SK-N-SH treated with all-trans-retinoic acid at 6 μM for 48 hours (cell line): ENCODE data around the gene ARAP3.

Experiments
- ATAC-seq: fragments of 200-7000 bp; cut with Tn5 transposase; 3 replicates; pipeline ENCODE4 v1.9.1; 2020; ENCODE audit warnings: mild to moderate bottlenecking, moderate library complexity
- ARNTL ChIP-seq: fragments of 450-650 bp; formaldehyde crosslinking; IDR thresholded peaks from 2 replicates; pipeline ENCODE4 v1.5.0; 2020; ENCODE audit warnings: low read depth, mild to moderate bottlenecking, moderate library complexity, borderline replicate concordance
- BACH2 ChIP-seq: fragments of 250-450 bp; sonication (Bioruptor Pico); IDR thresholded peaks from 2 replicates; pipeline ENCODE4 v1.9.0; 2021; ENCODE audit warnings: mild to moderate bottlenecking, borderline replicate concordance
- CREB5 ChIP-seq: fragments of 250-450 bp; sonication (Bioruptor Pico); IDR thresholded peaks from 2 replicates; pipeline ENCODE4 v1.5.1; 2020; ENCODE audit warnings: low read depth, mild to moderate bottlenecking, moderate library complexity
- CSDC2 ChIP-seq: fragments of 250-450 bp; sonication (Bioruptor Pico); IDR thresholded peaks from 2 replicates; pipeline ENCODE4 v1.5.0; 2020; ENCODE audit warnings: mild to moderate bottlenecking, moderate library complexity
- CSRNP3 ChIP-seq: fragments of 250-450 bp; sonication (Bioruptor Pico); IDR thresholded peaks from 2 replicates; pipeline ENCODE4 v1.5.1; 2021; ENCODE audit warnings: mild to moderate bottlenecking, moderate library complexity
- ESRRG ChIP-seq: fragments of 250-450 bp; sonication (Bioruptor Pico); IDR thresholded peaks from 2 replicates; pipeline ENCODE4 v1.6.1; 2021; ENCODE audit warnings: mild to moderate bottlenecking
- GLIS3 ChIP-seq: fragments of 250-450 bp; sonication (Bioruptor Pico); IDR thresholded peaks from 2 replicates; pipeline ENCODE4 v1.5.0; 2020; ENCODE audit warnings: mild to moderate bottlenecking, moderate library complexity
- ISL1 ChIP-seq: fragments of 250-450 bp; sonication (Bioruptor Pico); IDR thresholded peaks from 2 replicates; pipeline ENCODE4 v2.1.2; 2022; ENCODE audit warnings: mild to moderate bottlenecking, moderate library complexity
- OSR1 ChIP-seq: fragments of 250-450 bp; sonication (Bioruptor Pico); IDR thresholded peaks from 2 replicates; pipeline ENCODE4 v1.8.0; 2022; ENCODE audit warnings: moderate library complexity, mild to moderate bottlenecking, inconsistent platforms
- PATZ1 ChIP-seq: fragments of 250-450 bp; sonication (Bioruptor Pico); IDR thresholded peaks from 2 replicates; pipeline ENCODE4 v1.8.0; 2020; ENCODE audit warnings: mild to moderate bottlenecking, moderate library complexity, borderline replicate concordance
- POU6F1 ChIP-seq: fragments of 250-450 bp; sonication (Bioruptor Pico); IDR thresholded peaks from 2 replicates; pipeline ENCODE4 v1.8.0; 2021; ENCODE audit warnings: low read depth, mild to moderate bottlenecking, moderate library complexity, borderline replicate concordance
- PPARA ChIP-seq: fragments of 250-450 bp; sonication (Bioruptor Pico); IDR thresholded peaks from 2 replicates; pipeline ENCODE4 v1.5.0; 2020; ENCODE audit warnings: mild to moderate bottlenecking, borderline replicate concordance
- RARB ChIP-seq: fragments of 250-450 bp; sonication (Bioruptor Pico); IDR thresholded peaks from 2 replicates; pipeline ENCODE4 v1.8.0; 2021; ENCODE audit warnings: mild to moderate bottlenecking, moderate library complexity
- SNAI2 ChIP-seq: fragments of 250-450 bp; sonication (Bioruptor Pico); IDR thresholded peaks from 2 replicates; pipeline ENCODE4 v1.5.0; 2020; ENCODE audit warnings: mild to moderate bottlenecking, moderate library complexity
- TCF4 ChIP-seq: fragments of 250-450 bp; sonication (Bioruptor Pico); IDR thresholded peaks from 2 replicates; pipeline ENCODE4 v1.8.0; 2021; ENCODE audit warnings: mild to moderate bottlenecking, moderate library complexity, borderline replicate concordance
- TOX ChIP-seq: fragments of 250-450 bp; sonication (Bioruptor Pico); IDR thresholded peaks from 2 replicates; pipeline ENCODE4 v1.8.0; 2021; ENCODE audit warnings: mild to moderate bottlenecking, moderate library complexity, borderline replicate concordance
- TSHZ2 ChIP-seq: fragments of 250-450 bp; sonication (Bioruptor Pico); IDR thresholded peaks from 2 replicates; pipeline ENCODE4 v1.5.0; 2020; ENCODE audit warnings: mild to moderate bottlenecking, moderate library complexity
- ZC3H10 ChIP-seq: fragments of 250-450 bp; sonication (Bioruptor Pico); IDR thresholded peaks from 2 replicates; pipeline ENCODE4 v1.5.1; 2021; ENCODE audit warnings: mild to moderate bottlenecking, moderate library complexity
- ZFP3 ChIP-seq: fragments of 250-450 bp; sonication (Bioruptor Pico); IDR thresholded peaks from 2 replicates; pipeline ENCODE4 v1.5.0; 2020; ENCODE audit warnings: mild to moderate bottlenecking, moderate library complexity
- ZFP30 ChIP-seq: fragments of 450-650 bp; formaldehyde crosslinking; IDR thresholded peaks from 2 replicates; pipeline ENCODE4 v1.5.0; 2022; ENCODE audit warnings: mild to moderate bottlenecking, moderate library complexity
- ZNF70 ChIP-seq: fragments of 450-650 bp; formaldehyde crosslinking; IDR thresholded peaks from 2 replicates; pipeline ENCODE4 v1.5.0; 2020; ENCODE audit warnings: mild to moderate bottlenecking, moderate library complexity
- ZNF8 ChIP-seq: fragments of 450-650 bp; formaldehyde crosslinking; IDR thresholded peaks from 2 replicates; pipeline ENCODE4 v1.5.0; 2020; ENCODE audit warnings: mild to moderate bottlenecking, moderate library complexity

The ARAP3 gene

GRCh38 chr5:141632650-141633049, 49.4 kb downstream of the ARAP3 start:
- no peak for ATAC-seq
- TF ChIP-seq TSHZ2 (CRISPR knock-in tag) (no peak), ISL1 (CRISPR knock-in tag) (no peak), SNAI2 (CRISPR knock-in tag) (no peak), CSRNP3 (CRISPR knock-in tag) (no peak), CSDC2 (CRISPR knock-in tag) (no peak), TOX (no peak), CREB5 (CRISPR knock-in tag) (no peak), GLIS3 (CRISPR knock-in tag) (no peak), PATZ1 (CRISPR knock-in tag) (no peak), ZC3H10 (CRISPR knock-in tag) (no peak), ESRRG (CRISPR knock-in tag) (no peak), ZFP30 (no peak), POU6F1 (CRISPR knock-in tag) (no peak), ZFP3 (no peak), BACH2 (CRISPR knock-in tag) (no peak), ZNF70 (CRISPR knock-in tag) (no peak), ZNF8 (CRISPR knock-in tag) (no peak), TCF4 (CRISPR knock-in tag) (no peak), RARB (CRISPR knock-in tag) (no peak), OSR1 (CRISPR knock-in tag) (no peak)

- ATAC-seq: no peak
- no peak for TF ChIP-seq ZFP3
- no peak for TF ChIP-seq OSR1 (CRISPR knock-in tag)
- no peak for TF ChIP-seq BACH2 (CRISPR knock-in tag)
- TF ChIP-seq ISL1 (CRISPR knock-in tag): no peak
- no peak for TF ChIP-seq ESRRG (CRISPR knock-in tag)
- TF ChIP-seq ZC3H10 (CRISPR knock-in tag): no peak
- no peak for TF ChIP-seq ARNTL
- TF ChIP-seq TOX: no peak
- no peak for TF ChIP-seq TCF4 (CRISPR knock-in tag)
- no peak for TF ChIP-seq GLIS3 (CRISPR knock-in tag)
- TF ChIP-seq ZNF70 (CRISPR knock-in tag): no peak
- no peak for TF ChIP-seq PPARA (CRISPR knock-in tag)
- no peak for TF ChIP-seq PATZ1 (CRISPR knock-in tag)
- no peak for TF ChIP-seq CREB5 (CRISPR knock-in tag)
- no peak for TF ChIP-seq ZNF8 (CRISPR knock-in tag)
- TF ChIP-seq CSRNP3 (CRISPR knock-in tag): no peak
- no peak for TF ChIP-seq ZFP30
- no peak for TF ChIP-seq CSDC2 (CRISPR knock-in tag)
Measured at GRCh38 chr5:141630570-141631140, 51.4 kb downstream of the ARAP3 start.
